MG63 (cell line): Measurements from ENCODE around the gene PLXNA2. TPM values are rescaled to one million over a fixed set of nuclear protein-coding genes. Genes with fewer than 3 reads are reported as not detected.

Experiments
- DNase-seq: peaks from one replicate; pipeline ENCODE4 v3.0.0-alpha.2; 2020
- H3K27me3 ChIP-seq: fragments of 250-450 bp; sonication (Bioruptor Pico); 2 replicates; pipeline ENCODE4 v1.5.1; 2020; ENCODE audit warnings: mild to moderate bottlenecking, moderate library complexity
- H3K36me3 ChIP-seq: fragments of 250-450 bp; sonication (Bioruptor Pico); 2 replicates; pipeline ENCODE4 v1.5.1; 2020; ENCODE audit warnings: mild to moderate bottlenecking, moderate library complexity
- H3K4me3 ChIP-seq: fragments of 250-450 bp; sonication (Bioruptor Pico); 2 replicates; pipeline ENCODE4 v1.5.1; 2020; ENCODE audit warnings: mild to moderate bottlenecking, moderate library complexity
- H3K9me3 ChIP-seq: fragments of 250-450 bp; sonication (Bioruptor Pico); 2 replicates; pipeline ENCODE4 v1.5.1; 2020; ENCODE audit warnings: mild to moderate bottlenecking, moderate library complexity
- total RNA-seq: library from RNA; depleted of rRNA; stranded (reverse); fragments of >200 nt; shearing (Covaris generic); gene quantifications from 2 replicates; pipeline ENCODE4 v1.2.3, GENCODE V29; 2014; ENCODE audit warnings: low replicate concordance

The PLXNA2 gene
- total RNA-seq, 1 experiment from 2014 or later: 0.56 TPM

- no peaks in the 10 kb centered on the region for H3K36me3 ChIP-seq
- peaks cover 60% of the 10 kb centered on the region for H3K27me3 ChIP-seq
- H3K9me3 ChIP-seq: no peaks in the 10 kb centered on the region
- H3K4me3 ChIP-seq: no peak overlapping the region
- DNase-seq: no peak
Measured at GRCh38 chr1:208270651-208271141, 26.5 kb upstream of the PLXNA2 start.

- DNase-seq: no peak
- Histone ChIP-seq H3K27me3 (peaks cover 60% of the 10 kb centered on the region), H3K9me3 (no peaks in the 10 kb centered on the region), H3K36me3 (no peaks in the 10 kb centered on the region), H3K4me3 (no peak overlapping the region)
Measured at GRCh38 chr1:208269338-208269666, 25.1 kb upstream of the PLXNA2 start.

- Histone ChIP-seq H3K36me3 (no peaks in the 10 kb centered on the region), H3K27me3 (peaks cover 60% of the 10 kb centered on the region), H3K4me3 (no peak overlapping the region), H3K9me3 (no peaks in the 10 kb centered on the region)
- DNase-seq: no peak
Measured at GRCh38 chr1:208268541-208269337, 24.6 kb upstream of the PLXNA2 start.

GRCh38 chr1:208265525-208265924, 21.3 kb upstream of the PLXNA2 start:
- Histone ChIP-seq H3K4me3 (no peak overlapping the region), H3K27me3 (peaks cover 36% of the 10 kb centered on the region), H3K36me3 (no peaks in the 10 kb centered on the region), H3K9me3 (peaks cover 7% of the 10 kb centered on the region)
- no peak for DNase-seq

GRCh38 chr1:208265122-208265469, 20.9 kb upstream of the PLXNA2 start:
- Histone ChIP-seq H3K27me3 (peaks cover 32% of the 10 kb centered on the region), H3K4me3 (no peak overlapping the region), H3K9me3 (peaks cover 8% of the 10 kb centered on the region), H3K36me3 (no peaks in the 10 kb centered on the region)
- DNase-seq: no peak

GRCh38 chr1:208264469-208265121, 20.4 kb upstream of the PLXNA2 start:
- peaks cover 8% of the 10 kb centered on the region for H3K9me3 ChIP-seq
- H3K27me3 ChIP-seq: peaks cover 27% of the 10 kb centered on the region
- no peak overlapping the region for H3K4me3 ChIP-seq
- no peaks in the 10 kb centered on the region for H3K36me3 ChIP-seq
- DNase-seq: peak; percentile 28

GRCh38 chr1:208261874-208262273, 17.7 kb upstream of the PLXNA2 start:
- Histone ChIP-seq H3K4me3 (no peak overlapping the region), H3K9me3 (peaks cover 10% of the 10 kb centered on the region), H3K27me3 (peaks cover under 1% of the 10 kb centered on the region), H3K36me3 (no peaks in the 10 kb centered on the region)
- no peak for DNase-seq

GRCh38 chr1:208258277-208258676, 14.1 kb upstream of the PLXNA2 start:
- Histone ChIP-seq H3K27me3 (peaks cover 2% of the 10 kb centered on the region; the same call in 1 of the 2 replicates), H3K36me3 (no peaks in the 10 kb centered on the region), H3K4me3 (no peak overlapping the region), H3K9me3 (peaks cover 10% of the 10 kb centered on the region)
- no peak for DNase-seq

GRCh38 chr1:208257351-208257750, 13.2 kb upstream of the PLXNA2 start:
- Histone ChIP-seq H3K36me3 (no peaks in the 10 kb centered on the region), H3K4me3 (no peak overlapping the region), H3K9me3 (peaks cover 10% of the 10 kb centered on the region), H3K27me3 (peaks cover 2% of the 10 kb centered on the region; the same call in 1 of the 2 replicates)
- DNase-seq: no peak

- peaks cover 2% of the 10 kb centered on the region; the same call in 1 of the 2 replicates for H3K27me3 ChIP-seq
- H3K36me3 ChIP-seq: no peaks in the 10 kb centered on the region
- H3K4me3 ChIP-seq: no peak overlapping the region
- H3K9me3 ChIP-seq: peaks cover 10% of the 10 kb centered on the region
- no peak for DNase-seq
Measured at GRCh38 chr1:208256556-208256955, 12.4 kb upstream of the PLXNA2 start.

- H3K27me3 ChIP-seq: peaks cover 2% of the 10 kb centered on the region; the same call in 1 of the 2 replicates
- H3K36me3 ChIP-seq: no peaks in the 10 kb centered on the region
- H3K4me3 ChIP-seq: no peak overlapping the region
- peaks cover 8% of the 10 kb centered on the region for H3K9me3 ChIP-seq
- no peak for DNase-seq
Measured at GRCh38 chr1:208256091-208256490, 11.9 kb upstream of the PLXNA2 start.

- H3K27me3 ChIP-seq: peaks cover 2% of the 10 kb centered on the region; the same call in 1 of the 2 replicates
- peaks cover 2% of the 10 kb centered on the region; the same call in 1 of the 2 replicates for H3K9me3 ChIP-seq
- DNase-seq: no peak
- H3K4me3 ChIP-seq: no peak overlapping the region
- no peaks in the 10 kb centered on the region for H3K36me3 ChIP-seq
Measured at GRCh38 chr1:208254862-208255261, 10.7 kb upstream of the PLXNA2 start.

- Histone ChIP-seq H3K27me3 (peaks cover 2% of the 10 kb centered on the region; the same call in 1 of the 2 replicates), H3K4me3 (no peak overlapping the region), H3K9me3 (0 out of 2 replicates have a peak, but pooled peaks cover 2% of the 10 kb centered on the region), H3K36me3 (no peaks in the 10 kb centered on the region)
- no peak for DNase-seq
Measured at GRCh38 chr1:208254376-208254775, 10.2 kb upstream of the PLXNA2 start.

- Histone ChIP-seq H3K9me3 (no peaks in the 10 kb centered on the region), H3K27me3 (peaks cover 2% of the 10 kb centered on the region; the same call in 1 of the 2 replicates), H3K36me3 (no peaks in the 10 kb centered on the region), H3K4me3 (no peak overlapping the region)
- DNase-seq: no peak
Measured at GRCh38 chr1:208252836-208253576, 8.8 kb upstream of the PLXNA2 start.

- Histone ChIP-seq H3K27me3 (peaks cover 2% of the 10 kb centered on the region; the same call in 1 of the 2 replicates), H3K9me3 (no peaks in the 10 kb centered on the region), H3K4me3 (no peak overlapping the region), H3K36me3 (no peaks in the 10 kb centered on the region)
- DNase-seq: no peak
Measured at GRCh38 chr1:208251911-208252835, 8.0 kb upstream of the PLXNA2 start.

GRCh38 chr1:208251015-208251414, 6.8 kb upstream of the PLXNA2 start:
- Histone ChIP-seq H3K27me3 (peaks cover 2% of the 10 kb centered on the region; the same call in 1 of the 2 replicates), H3K36me3 (no peaks in the 10 kb centered on the region), H3K4me3 (no peak overlapping the region), H3K9me3 (no peaks in the 10 kb centered on the region)
- DNase-seq: no peak
